Femur (tissue), 1 donor: ENCODE data around the gene GPC6.
A peak's percentile ranks its signal among the peaks of the same experiment; 100 is the strongest.
"Not testable (repeated sequence)": the region's sequence is repeated elsewhere in the genome, so short reads cannot be mapped to it uniquely, and the experiment has no call there.

Experiments used
- DNase-seq: peaks from one replicate; pipeline ENCODE4 v3.0.0-alpha.2; 2017

Gene GPC6

GRCh38 chr13:93450761-93451160, 224.2 kb downstream of the GPC6 start:
- no peak for DNase-seq

DNA sequence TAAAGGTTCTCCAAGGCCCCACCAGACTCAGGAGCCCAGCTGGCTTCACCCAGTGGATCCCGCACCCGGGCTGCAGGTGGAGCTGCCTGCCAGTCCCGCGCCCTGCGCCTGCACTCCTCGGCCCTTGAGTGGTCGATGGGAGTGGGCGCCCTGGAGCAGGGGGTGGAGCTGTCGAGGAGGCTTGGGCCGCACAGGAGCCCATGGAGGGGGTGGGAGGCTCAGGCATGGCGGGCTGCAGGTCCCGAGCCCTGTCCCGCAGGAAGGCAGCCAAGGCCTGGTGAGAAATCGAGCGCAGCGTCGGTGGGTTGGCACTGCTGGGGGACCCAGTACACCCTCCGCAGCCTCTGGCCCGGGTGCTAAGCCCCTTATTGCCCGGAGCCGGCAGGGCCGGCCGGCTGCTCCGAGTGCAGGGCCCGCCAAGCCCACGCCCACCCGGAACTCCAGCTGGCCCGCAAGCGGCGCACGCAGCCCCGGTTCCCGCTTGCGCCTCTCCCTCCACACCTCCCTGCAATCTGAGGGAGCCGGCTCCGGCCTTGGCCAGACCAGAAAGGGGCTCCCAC, 228.1 kb downstream of the GPC6 start:
- not testable (repeated sequence) for DNase-seq

DNA sequence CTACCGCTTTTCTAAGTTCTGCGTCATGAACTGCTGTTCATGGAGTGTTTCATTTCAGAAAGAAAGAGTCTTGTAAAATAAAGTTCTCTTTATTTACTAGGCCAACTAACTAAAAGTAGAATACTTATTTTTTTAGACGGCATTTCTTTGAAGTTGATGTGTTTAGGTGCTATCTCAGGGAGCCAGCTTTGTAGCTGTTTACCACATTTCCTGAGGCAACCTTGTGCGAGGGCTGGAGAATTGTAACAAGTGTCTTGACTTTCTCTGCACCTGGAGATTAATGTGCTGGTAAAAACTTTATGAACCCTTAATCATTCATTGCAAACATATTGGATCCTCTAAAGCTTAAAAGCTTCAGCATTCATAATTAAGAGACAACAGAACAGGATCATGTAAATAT, 229.3 kb downstream of the GPC6 start:
- no peak for DNase-seq

DNA sequence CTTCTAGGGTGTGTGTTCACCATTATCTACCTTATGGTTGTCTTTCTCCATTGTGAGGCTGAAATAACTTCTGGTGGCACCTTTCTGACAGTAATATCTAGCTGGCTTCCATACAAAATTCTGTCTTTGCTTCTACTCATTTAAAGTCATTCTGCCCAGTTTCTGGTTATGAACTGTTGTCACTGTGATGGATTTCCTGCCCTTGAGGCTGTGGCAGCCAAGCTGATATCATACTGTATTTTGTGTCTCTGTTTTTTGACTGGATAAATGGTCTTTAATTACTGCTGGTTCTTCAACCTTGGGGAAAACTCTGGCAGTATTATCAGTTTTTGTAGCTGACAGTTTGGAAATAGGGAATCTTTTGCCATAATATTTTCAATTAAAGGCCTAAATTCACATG, 233.4 kb downstream of the GPC6 start:
- no peak for DNase-seq

- no peak for DNase-seq
These were observed 235.5 kb downstream of the GPC6 start for GRCh38 chr13:93462151-93462550.

DNA sequence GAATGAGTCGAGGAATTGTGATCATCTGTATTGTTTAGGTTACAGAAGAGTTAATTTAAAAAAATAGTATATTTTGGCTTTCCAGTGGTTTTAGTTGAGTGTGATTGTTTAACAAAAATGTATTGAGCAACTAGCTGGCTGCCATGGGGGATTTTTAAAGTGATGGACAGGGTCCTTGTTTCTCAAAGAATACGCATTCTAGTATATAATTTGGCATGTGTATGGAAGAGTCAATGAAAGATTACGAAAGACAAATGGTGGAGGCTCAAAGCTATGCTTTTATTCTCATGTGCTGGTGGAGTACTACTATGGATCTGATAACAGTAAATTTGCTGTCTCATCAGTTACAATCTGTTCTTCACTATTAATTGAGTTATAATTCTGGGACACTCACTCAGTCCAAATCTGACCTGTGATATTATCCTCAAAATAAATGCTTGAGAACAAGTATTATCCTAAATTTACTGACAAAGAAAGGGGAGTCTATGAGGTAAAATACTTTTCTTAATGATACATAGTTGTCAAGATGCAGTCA, 240.0 kb downstream of the GPC6 start:
- DNase-seq = no peak

DNA sequence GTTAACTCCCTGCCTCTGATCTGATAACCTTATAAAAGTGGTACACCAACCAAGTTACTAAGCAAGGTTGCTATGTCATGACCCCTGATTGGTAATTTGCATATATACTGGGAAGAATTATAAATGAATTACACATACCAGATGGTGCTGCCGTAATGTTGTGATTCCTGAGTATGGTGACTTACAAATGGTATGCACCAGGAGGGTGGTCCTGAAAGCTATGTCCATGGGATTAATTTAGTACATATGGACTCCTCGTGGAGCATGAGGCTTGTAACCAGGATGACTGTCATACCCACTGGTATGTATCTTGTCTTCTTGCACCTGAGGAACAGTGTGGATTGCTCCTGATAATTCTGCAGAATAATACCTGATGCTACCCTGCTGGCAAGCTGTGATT, 240.6 kb downstream of the GPC6 start:
- DNase-seq = no peak

DNA sequence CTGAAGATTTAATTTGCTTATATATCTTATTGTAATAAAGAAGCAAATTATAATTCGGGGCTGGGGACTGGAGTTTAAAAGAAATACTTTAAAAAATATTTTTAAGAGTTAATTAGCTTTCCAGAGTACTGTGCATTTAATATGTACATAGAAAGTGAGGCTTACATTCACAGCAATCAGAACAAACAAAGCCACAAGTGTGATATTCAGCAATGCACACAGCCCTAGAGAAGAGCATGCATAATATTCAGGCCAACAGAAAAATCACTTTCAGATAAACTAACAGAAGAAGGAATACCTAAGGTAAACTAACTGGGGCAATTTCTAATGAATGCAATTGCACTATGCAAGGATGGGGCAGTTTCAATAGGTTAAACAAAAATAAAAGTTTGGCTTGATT, 241.8 kb downstream of the GPC6 start:
- no peak for DNase-seq

- no peak for DNase-seq
These were observed 245.7 kb downstream of the GPC6 start for GRCh38 chr13:93472296-93472695.

DNA sequence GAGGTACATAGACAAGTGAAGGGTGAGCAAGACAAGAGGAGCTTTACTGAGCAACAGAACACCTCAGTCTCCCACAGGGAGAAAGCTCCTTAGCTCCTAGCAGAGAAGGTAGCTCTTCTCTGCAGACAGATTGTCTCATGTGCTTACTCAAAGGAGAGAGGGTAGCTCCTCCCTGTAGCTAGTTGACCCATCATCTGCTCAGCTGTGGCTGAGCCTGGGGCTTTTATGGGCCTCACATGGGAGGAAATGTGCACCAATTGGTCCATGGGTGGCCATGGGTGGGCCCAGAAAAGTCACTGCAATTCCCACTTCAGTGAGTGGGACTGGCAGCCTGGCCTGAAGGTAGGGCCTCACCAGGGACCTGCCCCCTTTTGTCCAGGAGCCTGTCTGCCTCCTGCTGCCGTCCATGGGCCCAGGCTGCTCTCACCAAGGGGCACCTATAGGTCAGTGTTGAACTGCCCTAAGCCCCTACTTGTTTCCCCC, 246.2 kb downstream of the GPC6 start:
- no peak for DNase-seq

GRCh38 chr13:93473441-93474270, 247.0 kb downstream of the GPC6 start:
- peak; percentile 28 for DNase-seq

- DNase-seq = no peak
These were observed 249.6 kb downstream of the GPC6 start for GRCh38 chr13:93476175-93476574.

DNA sequence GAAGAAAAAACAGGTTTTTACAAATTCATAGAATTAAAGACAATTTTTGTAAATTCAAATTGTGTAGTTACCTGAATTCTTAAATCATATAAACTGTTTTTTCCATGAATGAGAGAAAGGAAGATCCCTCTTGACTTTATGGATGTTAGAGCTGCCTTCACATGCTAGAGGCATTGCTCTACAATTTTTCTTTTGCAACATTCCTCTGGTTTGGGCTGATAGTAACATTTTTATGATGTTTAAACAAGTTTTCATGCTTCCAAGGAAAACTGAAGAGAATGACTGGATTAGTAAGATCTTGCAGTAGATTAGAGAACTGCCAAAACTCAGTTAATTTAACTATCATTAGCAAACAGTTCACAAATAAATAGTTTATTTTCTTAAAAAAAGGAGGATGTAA, 250.6 kb downstream of the GPC6 start:
- no peak for DNase-seq

- DNase-seq = no peak
These were observed 254.0 kb downstream of the GPC6 start for GRCh38 chr13:93480553-93481106.

DNA sequence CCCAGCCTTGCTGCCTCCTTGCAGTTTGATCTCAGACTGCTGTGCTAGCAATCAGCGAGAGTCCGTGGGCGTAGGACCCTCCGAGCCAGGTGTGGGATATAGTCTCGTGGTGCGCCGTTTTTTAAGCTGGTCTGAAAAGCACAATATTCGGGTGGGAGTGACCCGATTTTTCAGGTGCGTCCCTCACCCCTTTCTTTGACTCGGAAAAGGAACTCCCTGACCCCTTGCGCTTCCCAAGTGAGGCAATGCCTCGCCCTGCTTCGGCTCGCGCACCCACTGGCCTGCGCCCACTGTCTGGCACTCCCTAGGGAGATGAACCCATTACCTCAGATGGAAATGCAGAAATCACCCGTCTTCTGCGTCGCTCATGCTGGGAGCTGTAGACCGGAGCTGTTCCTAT, 269.5 kb downstream of the GPC6 start:
- DNase-seq = not testable (repeated sequence)

GRCh38 chr13:93496985-93497673, 270.5 kb downstream of the GPC6 start:
- DNase-seq = no peak

DNA sequence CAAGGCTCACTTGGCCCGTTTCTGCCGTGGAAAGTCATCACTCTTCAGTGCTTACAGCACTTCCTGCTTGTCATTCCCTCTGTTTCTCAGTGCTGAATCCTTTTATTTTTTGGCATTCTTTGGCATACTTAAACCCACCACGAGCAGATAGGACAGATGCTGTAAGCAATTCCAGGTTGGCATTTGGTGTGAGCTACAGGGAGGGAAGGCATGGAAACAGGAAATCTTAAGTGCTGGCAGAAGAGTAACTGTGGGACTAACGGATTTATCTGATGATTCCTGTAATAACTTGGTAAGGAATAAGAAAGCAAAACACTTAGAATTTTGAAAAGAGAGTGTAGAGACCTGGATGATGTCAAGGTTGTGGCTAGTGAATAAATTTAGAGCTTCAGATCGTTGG, 273.4 kb downstream of the GPC6 start:
- no peak for DNase-seq

GRCh38 chr13:93502071-93502470, 275.5 kb downstream of the GPC6 start:
- no peak for DNase-seq

- DNase-seq = no peak
These were observed 276.5 kb downstream of the GPC6 start for GRCh38 chr13:93502987-93503615.

- DNase-seq = no peak
These were observed 278.7 kb downstream of the GPC6 start for GRCh38 chr13:93505104-93505952.

GRCh38 chr13:93511011-93511410, 284.4 kb downstream of the GPC6 start:
- DNase-seq = no peak

- DNase-seq = no peak
These were observed 288.7 kb downstream of the GPC6 start for GRCh38 chr13:93515267-93515666.
